B cell (primary cell): ENCODE measurements around the gene CDKN2C. TPM values are rescaled to one million over a fixed set of nuclear protein-coding genes. Genes with fewer than 3 reads are reported as not detected.
A peak's percentile ranks its signal among the peaks of the same experiment; 100 is the strongest.

Experiments used
- ATAC-seq: fragments of 200-7000 bp; cut with Tn5 transposase; one replicate; pipeline ENCODE4 v1.10.0; 2021; ENCODE audit warnings: low read depth, mild to moderate bottlenecking, moderate number of reproducible peaks, moderate library complexity
- CTCF ChIA-PET: fragments of 350-600 bp; sonication (Branson Sonifier 250); formaldehyde crosslinking; loops from one replicate; lab custom pipeline; 2021; ENCODE audit warnings: antibody characterized with exemption, inconsistent platforms; lab: Charles Lee
- POLR2A ChIA-PET: fragments of 350-600 bp; sonication (Branson Sonifier 250); formaldehyde crosslinking; loops from one replicate; lab custom pipeline; 2021; ENCODE audit warnings: antibody characterized with exemption; lab: Charles Lee
- DNase-seq: peaks from one replicate; pipeline ENCODE4 v3.0.0; 2013
- H2AFZ ChIP-seq: 2 replicates; pipeline ENCODE4 v1.6.1; 2012; ENCODE audit warnings: mild to moderate bottlenecking, low read depth, low read length; ENCODE audit not compliant: insufficient read depth, poor library complexity, severe bottlenecking
- H3K27ac ChIP-seq, 2 donors: 1 replicate in 1 of 2; 2 replicates in 1 of 2; pipeline ENCODE4 v1.5.1; 2012 to 2013; ENCODE audit warnings: low read length in 2 of 2, mild to moderate bottlenecking in 2 of 2, moderate library complexity in 1 of 2
- H3K27me3 ChIP-seq, 4 experiments: fragments of 200-600 bp in 1 of 4; sonication (generic) in 1 of 4; replicated peaks in 1 of 4; 1 replicate in 2 of 4; 2 replicates in 2 of 4; pipeline versions ENCODE4 v1.6.1 to v1.7.0; 2013 to 2016; ENCODE audit warnings: low read length in 3 of 4, mild to moderate bottlenecking in 2 of 4, mixed read lengths in 1 of 4, moderate library complexity in 1 of 4; ENCODE audit not compliant: insufficient read depth in 4 of 4, control insufficient read depth in 3 of 4; ENCODE audit errors: control extremely low read depth in 1 of 4
- H3K36me3 ChIP-seq, 2 experiments: replicated peaks in 1 of 2; 1 replicate in 1 of 2; 2 replicates in 1 of 2; pipeline versions ENCODE4 v1.6.1 to v1.7.1; 2013; ENCODE audit warnings: low read length in 1 of 2; ENCODE audit not compliant: insufficient read depth in 2 of 2, control insufficient read depth in 1 of 2; ENCODE audit errors: control extremely low read depth in 1 of 2, extremely low read depth in 1 of 2
- H3K4me1 ChIP-seq, 2 donors: fragments of 200-600 bp in 1 of 2; sonication (generic) in 1 of 2; 1 replicate in 1 of 2; 2 replicates in 1 of 2; pipeline versions ENCODE4 v1.5.1 to v1.6.1; 2013 to 2017; ENCODE audit warnings: low read length in 2 of 2; ENCODE audit not compliant: control insufficient read depth in 2 of 2, insufficient read depth in 2 of 2
- H3K4me2 ChIP-seq: replicated peaks from 2 replicates; pipeline ENCODE3; 2012; ENCODE audit warnings: mild to moderate bottlenecking, low read depth, low read length; ENCODE audit not compliant: poor library complexity, severe bottlenecking
- H3K4me3 ChIP-seq, 5 experiments: fragments of 200-600 bp in 1 of 5; sonication (generic) in 1 of 5; 1 replicate in 3 of 5; 2 replicates in 2 of 5; pipeline versions ENCODE4 v1.5.1 to v1.7.0; 2011 to 2016; ENCODE audit warnings: low read length in 4 of 5, mild to moderate bottlenecking in 4 of 5, low read depth in 2 of 5, control low read depth in 1 of 5, moderate library complexity in 1 of 5; ENCODE audit not compliant: insufficient read depth in 1 of 5; ENCODE audit errors: control extremely low read depth in 1 of 5, extremely low read depth in 1 of 5
- H3K79me2 ChIP-seq: fragments of 200-600 bp; sonication (generic); one replicate; pipeline ENCODE4 v1.6.0; 2016; ENCODE audit warnings: low read length; ENCODE audit not compliant: control insufficient read depth, insufficient read depth
- H3K9ac ChIP-seq: fragments of 200-600 bp; sonication (generic); 2 replicates; pipeline ENCODE4 v1.6.1; 2017; ENCODE audit warnings: mild to moderate bottlenecking, low read length, moderate library complexity
- H3K9me3 ChIP-seq, 3 donors: one replicate each; pipeline versions ENCODE4 v1.6.1 to v1.7.1; 2013; ENCODE audit warnings: low read length in 2 of 3; ENCODE audit not compliant: control insufficient read depth in 2 of 3, insufficient read depth in 1 of 3; ENCODE audit errors: control extremely low read depth in 1 of 3
- H4K20me1 ChIP-seq: 2 replicates; pipeline ENCODE4 v1.6.0; 2012; ENCODE audit warnings: mild to moderate bottlenecking, low read length; ENCODE audit not compliant: insufficient read depth, control insufficient read depth, poor library complexity, severe bottlenecking
- H3K27ac Mint-ChIP-seq: one replicate; pipeline ENCODE4 v1.8.0; 2021; ENCODE audit warnings: mixed read lengths
- H3K27me3 Mint-ChIP-seq: one replicate; pipeline ENCODE4 v1.8.0; 2021; ENCODE audit warnings: mixed read lengths
- H3K4me1 Mint-ChIP-seq: one replicate; pipeline ENCODE4 v1.8.0; 2021; ENCODE audit warnings: mixed read lengths
- H3K4me3 Mint-ChIP-seq: one replicate; pipeline ENCODE4 v1.8.0; 2021; ENCODE audit warnings: mixed read lengths
- H3K9me3 Mint-ChIP-seq: one replicate; pipeline ENCODE4 v1.8.0; 2022; ENCODE audit warnings: mixed read lengths; ENCODE audit not compliant: insufficient read depth
- CTCF ChIP-seq: fragments of 200-600 bp; IDR thresholded peaks from one replicate; pipeline ENCODE4 v1.8.0; 2022; ENCODE audit warnings: antibody characterized with exemption, mild to moderate bottlenecking
- EZH2 ChIP-seq: IDR thresholded peaks from 2 replicates; pipeline ENCODE4 v1.6.1; 2012; ENCODE audit warnings: borderline replicate concordance, low read depth, mild to moderate bottlenecking, moderate library complexity, low read length; ENCODE audit not compliant: insufficient read depth, poor library complexity, severe bottlenecking
- WGBS: methylation state at CpG from one replicate; pipeline ENCODE4 v1.1.5; 2013; ENCODE audit warnings: missing lambda C conversion rate; ENCODE audit not compliant: insufficient coverage; 5-methylcytosine and 5-hydroxymethylcytosine counted together
- intact Hi-C: fragments of 100-400 bp; cut with micrococcal nuclease; formaldehyde crosslinking; loops from one replicate; pipeline ENCODE4 v1.10.0; 2022
- polyA plus RNA-seq: library from polyadenylated mRNA; depleted of rRNA; stranded (reverse); fragments of >200 nt; gene quantifications from 2 replicates; pipeline ENCODE4 v1.2.3, GENCODE V29; 2012
- total RNA-seq, 2 donors: library from RNA; stranded (reverse); fragments of 120-200 nt in 1 of 2; gene quantifications; 1 replicate in 1 of 2; 2 replicates in 1 of 2; pipeline versions ENCODE4 v1.2.3 to v1.2.4, GENCODE V29; 2013 to 2022

Gene CDKN2C
- total and polyA plus RNA-seq, 2 donors (not counting 1 experiment from before 2014, with no cell fraction given), result 1.5 to 1.7 TPM

GRCh38 chr1:50978852-50979781 is 9.1 kb downstream of the CDKN2C start:
- Histone ChIP-seq H3K4me2 (peak overlapping the region; percentile 90), H4K20me1 (no peaks in the 10 kb centered on the region), H3K4me3 (peak overlapping the region in 1 of 5 experiments; percentile 21), H3K36me3 (no peaks in the 10 kb centered on the region), H3K27ac (peak overlapping the region in 1 of 2 donors; percentile 16), H3K79me2 (no peaks in the 10 kb centered on the region), H3K27me3 (peaks cover 0 to 36% (median 29%) of the 10 kb centered on the region in 4 experiments), H3K9ac (no peak overlapping the region), H2AFZ (peak overlapping the region; percentile 75), H3K9me3 (peaks cover 0 to 1% (median 0%) of the 10 kb centered on the region in 3 donors), H3K4me1 (peaks cover 25 to 28% of the 10 kb centered on the region in 2 donors)
- Mint-ChIP-seq H3K9me3 (no peaks in the 10 kb centered on the region), H3K4me1 (peaks cover 20% of the 10 kb centered on the region), H3K4me3 (peak overlapping the region; percentile 85), H3K27ac (peak overlapping the region; percentile 26), H3K27me3 (peaks cover 19% of the 10 kb centered on the region)
- 39% methylated on average over 3 of the region's 10 CpGs for WGBS
- CTCF ChIA-PET, result interaction anchor here (0.8 to 4.4 kb wide), 3 partner anchors 10 to 50 kb away, joined by 3 to 16 read pairs (median 7); no protein-coding TSS in a partner anchor
- ATAC-seq (no peak), DNase-seq (peak; percentile 47)
- TF ChIP-seq CTCF (no peak), EZH2 (no peak)
- intact Hi-C loops, result loop anchor here (5.0 kb wide), 1 partner anchor 1078 kb away; the partner anchor contains the start of genes BTF3L4 and TXNDC12
- POLR2A ChIA-PET, result interaction anchor here (1.3 kb wide), 1 partner anchor 13 kb away, joined by 3 read pairs; no protein-coding TSS in a partner anchor
